Measurements from ENCODE around the gene JAG1. TPM values are rescaled to one million over a fixed set of nuclear protein-coding genes. Genes with fewer than 3 reads are reported as not detected.

JAG1 gene
- total RNA-seq, 1 donor from 2014 or later, result 36.8 TPM

GRCh38 chr20:10653599-10654249, 20.1 kb downstream of the JAG1 start:
- no peak for DNase-seq (ENCODE audit: low spot score)

- no peak for DNase-seq (ENCODE audit: low spot score)
Measured at GRCh38 chr20:10652660-10653261, 21.0 kb downstream of the JAG1 start.

DNA sequence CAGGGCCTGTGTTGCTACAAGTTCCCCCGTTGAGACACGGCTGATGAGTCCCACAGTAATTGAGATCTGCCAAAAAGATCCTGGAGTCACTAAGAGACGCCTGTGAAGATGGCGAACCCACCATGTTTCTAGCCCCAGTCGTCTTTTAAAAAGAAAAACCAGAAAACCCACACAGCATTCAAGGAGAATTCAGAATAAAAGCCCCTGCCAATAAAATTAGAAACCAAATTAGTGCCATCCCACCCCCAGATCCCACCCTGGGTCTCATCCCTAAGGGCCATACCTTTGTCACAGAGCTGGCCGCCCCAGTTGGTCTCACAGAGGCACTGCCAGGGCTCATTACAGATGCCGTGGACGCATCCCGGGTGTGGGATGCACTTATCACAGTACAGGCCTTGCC, 21.6 kb downstream of the JAG1 start:
- no peak for DNase-seq (ENCODE audit: low spot score)

- DNase-seq (ENCODE audit: low spot score), result no peak
Measured at GRCh38 chr20:10651227-10651990, 22.4 kb downstream of the JAG1 start.

- no peak for DNase-seq (ENCODE audit: low spot score)
Measured at GRCh38 chr20:10649797-10650160, 24.0 kb downstream of the JAG1 start.

DNA sequence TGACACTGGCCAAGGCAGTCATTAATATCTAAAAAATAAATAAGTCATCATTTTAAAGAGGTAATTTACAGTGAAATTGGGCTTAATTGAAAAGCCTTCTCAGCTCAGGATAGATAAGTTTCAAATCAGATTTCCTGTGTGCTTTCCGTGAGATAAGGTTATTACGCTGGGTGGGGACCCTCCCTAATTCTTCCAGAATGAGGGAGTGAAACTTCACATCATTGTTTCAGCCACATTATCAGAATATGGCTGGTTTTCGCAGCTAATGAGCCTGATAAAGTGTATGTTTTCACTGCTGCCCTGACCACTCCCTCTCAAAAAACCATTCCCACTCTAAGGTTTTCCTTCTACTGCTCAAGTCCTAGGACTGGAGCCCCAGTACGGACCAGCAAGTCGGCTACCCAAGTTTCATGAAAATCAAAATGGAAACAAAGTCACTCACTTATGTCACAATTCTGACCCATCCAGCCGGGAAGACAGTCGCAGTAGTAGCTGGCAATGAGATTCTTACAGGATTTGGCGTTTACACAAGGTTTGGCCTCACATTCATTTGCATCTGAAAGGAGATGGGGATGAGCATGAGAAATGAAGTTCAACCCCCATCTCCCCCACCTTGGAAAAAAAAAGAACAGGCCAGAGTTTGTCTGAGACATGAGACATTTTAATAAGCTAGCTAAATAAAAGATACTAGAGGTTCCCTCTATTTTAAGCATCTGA, 24.6 kb downstream of the JAG1 start:
- DNase-seq (ENCODE audit: low spot score), result no peak

DNA sequence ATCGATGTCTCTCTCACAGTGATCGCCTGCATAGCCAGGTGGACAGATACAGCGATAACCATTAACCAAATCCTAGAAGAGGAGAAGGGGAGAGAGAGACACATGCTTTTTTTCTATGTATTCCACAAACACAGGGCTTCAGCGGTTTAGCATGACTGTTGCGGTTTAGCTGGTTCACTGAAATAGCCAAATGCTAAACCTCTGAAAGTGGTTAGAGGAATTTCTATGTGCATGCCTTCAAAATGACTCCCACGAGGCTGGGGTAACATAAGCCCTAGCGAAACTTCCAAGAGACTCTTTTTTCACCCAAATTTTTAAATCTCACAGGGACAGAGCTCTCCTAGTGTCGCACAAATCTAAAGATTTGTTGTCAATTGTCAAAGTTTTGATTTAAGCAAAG, 25.1 kb downstream of the JAG1 start:
- no peak for DNase-seq (ENCODE audit: low spot score)

GRCh38 chr20:10647909-10648308, 25.9 kb downstream of the JAG1 start:
- no peak for DNase-seq (ENCODE audit: low spot score)

DNA sequence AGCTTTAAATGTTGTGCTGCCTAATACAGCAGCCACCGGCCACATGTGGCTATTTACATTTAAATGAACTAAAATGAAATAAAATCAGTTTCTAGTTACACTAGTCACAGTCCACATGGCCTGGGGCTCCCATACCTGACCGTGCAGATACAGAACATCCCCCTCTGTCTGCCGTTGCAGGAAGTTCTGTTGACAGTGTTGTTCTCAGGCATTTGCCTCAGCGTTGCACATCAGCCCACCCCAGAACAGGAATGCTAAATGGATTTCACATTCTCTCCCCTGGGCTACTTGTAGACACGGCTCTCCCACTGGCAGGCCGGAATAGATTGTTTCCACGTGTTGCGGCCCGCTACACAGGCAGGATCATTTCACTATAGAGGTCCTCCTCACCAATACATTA, 26.3 kb downstream of the JAG1 start:
- no peak for DNase-seq (ENCODE audit: low spot score)

DNA sequence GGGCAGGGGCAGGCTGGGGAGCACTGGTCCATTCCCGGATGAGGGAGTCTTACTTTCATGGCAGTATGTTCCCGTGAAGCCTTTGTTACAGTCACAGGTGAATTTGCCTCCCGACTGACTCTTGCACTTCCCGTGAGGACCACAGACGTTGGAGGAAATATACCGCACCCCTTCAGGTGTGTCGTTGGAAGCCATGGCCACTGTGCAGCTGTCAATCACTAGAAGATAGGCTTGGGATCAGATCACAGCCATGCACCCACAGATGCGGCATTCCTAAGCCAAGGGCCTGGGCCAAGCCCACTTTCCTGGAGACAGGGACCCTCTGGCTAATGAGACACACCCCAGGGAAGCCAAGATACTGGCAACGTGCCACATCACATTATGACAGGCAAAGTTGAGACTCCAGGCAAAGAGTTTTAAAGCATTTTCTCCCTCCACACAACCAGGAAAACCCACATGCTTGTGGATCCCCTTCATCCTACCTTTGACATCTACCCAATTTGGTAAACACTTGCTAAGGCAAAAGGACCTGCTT, 26.8 kb downstream of the JAG1 start:
- DNase-seq (ENCODE audit: low spot score), result no peak

- no peak for DNase-seq (ENCODE audit: low spot score)
Measured at GRCh38 chr20:10646006-10646405, 27.8 kb downstream of the JAG1 start.

DNA sequence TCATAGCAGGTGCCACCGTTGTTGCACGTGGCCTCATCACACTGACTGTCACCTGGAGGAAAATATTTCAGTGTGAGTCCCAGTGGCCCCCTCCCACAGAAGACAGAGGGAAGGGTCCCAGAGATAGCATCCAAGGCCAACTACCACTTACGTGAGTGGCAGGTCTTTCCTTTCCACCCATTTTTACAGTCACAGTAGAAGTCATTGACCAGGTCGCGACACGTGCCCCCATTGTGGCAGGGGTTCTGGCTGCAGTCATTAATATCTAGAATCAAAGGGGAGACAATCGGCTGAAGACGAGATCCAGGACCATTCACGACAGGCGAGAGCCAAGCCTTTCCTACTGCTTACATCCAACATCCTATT, 28.6 kb downstream of the JAG1 start:
- no peak for DNase-seq (ENCODE audit: low spot score)

- DNase-seq (ENCODE audit: low spot score), result no peak
Measured at GRCh38 chr20:10644458-10645204, 29.2 kb downstream of the JAG1 start.

GRCh38 chr20:10643560-10643873, 30.3 kb downstream of the JAG1 start:
- DNase-seq (ENCODE audit: low spot score), result no peak

DNA sequence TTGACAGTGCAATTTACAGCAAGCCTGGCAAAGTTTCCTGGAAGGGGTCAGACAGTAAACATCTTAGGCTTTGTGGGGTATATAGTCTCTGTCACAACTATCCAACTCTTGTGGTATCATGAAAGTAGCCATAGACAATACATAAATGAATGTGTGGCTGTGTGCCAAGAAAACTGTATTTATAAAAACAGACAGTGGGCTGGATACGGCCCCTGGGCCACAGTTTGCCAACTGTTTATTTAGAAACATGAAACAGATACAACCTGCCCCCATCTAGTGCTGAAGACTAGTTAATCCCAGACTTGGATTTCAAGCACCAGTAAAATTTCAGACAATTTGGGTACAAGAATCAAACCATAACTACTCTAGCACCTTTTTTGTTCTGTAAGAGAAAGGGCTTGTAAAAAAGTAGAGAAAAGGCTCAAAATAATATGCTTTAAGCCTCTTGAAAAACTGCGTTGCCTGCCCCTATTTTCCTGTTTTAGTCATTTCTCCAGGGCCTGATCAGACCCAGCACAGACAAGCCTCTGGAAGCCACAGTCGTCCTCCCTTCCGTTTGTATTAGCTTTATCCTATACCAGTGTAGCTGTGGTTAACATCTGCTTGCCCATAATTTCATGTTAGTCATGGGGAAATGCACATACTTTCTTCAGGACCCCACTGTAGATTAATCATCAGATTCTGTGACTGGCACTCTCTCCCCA, 30.8 kb downstream of the JAG1 start:
- DNase-seq (ENCODE audit: low spot score), result no peak

- no peak for DNase-seq (ENCODE audit: low spot score)
Measured at GRCh38 chr20:10641893-10642292, 31.9 kb downstream of the JAG1 start.

DNA sequence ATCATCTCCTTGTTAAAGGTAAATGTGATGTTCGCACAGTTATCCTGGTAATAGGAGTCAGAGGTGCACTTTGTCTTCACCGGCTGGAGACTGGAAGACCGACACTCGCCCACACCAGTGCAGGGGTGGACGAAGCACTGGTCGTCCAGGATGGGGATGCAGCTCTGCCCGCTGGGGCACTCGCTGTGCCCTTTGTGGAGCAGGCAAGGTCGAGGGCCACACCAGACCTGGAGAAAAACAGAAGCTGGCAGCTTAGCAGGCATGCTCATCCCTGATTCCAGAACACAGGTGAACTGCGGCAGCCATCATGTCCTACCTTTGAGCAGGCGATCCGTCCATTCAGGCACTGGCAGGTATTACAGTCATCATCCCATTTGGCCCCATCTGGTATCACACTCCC, 32.3 kb downstream of the JAG1 start:
- DNase-seq (ENCODE audit: low spot score), result no peak

- DNase-seq (ENCODE audit: low spot score), result no peak
Measured at GRCh38 chr20:10640897-10641296, 32.9 kb downstream of the JAG1 start.

GRCh38 chr20:10639737-10640556, 33.9 kb downstream of the JAG1 start:
- DNase-seq (ENCODE audit: low spot score), result no peak

DNA sequence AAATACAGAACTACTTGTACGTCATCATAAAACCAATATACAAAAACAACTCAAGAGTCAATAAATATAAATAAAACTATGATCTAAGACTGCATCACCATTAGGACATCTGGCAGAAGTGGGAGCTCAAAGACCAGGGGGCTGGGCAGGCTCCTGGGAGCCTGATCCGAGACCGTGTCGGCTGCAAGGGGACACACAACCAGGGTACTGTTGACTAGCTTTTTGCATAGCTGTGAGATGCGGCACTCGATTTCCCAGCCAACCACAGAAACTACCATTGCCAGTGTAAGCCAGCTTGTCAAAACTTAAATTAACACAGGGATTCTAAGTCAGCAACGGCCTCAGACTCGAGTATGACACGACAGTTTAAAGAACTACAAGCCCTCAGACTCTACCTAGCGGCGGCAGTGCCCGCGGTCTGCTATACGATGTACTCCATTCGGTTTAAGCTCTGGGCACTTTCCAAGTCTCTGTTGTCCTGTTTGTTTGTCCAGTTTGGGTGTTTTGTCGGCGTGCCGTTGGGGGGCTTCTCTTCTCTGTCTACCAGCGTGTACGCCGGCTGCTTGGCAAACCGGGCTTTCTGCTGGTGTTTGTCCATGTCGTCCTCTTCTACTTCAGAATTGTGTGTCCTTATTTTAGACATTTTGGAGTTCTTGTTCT, 34.6 kb downstream of the JAG1 start:
- DNase-seq (ENCODE audit: low spot score), result no peak
